GM18858 (cell line): ENCODE measurements around the gene AGTPBP1.
"Not testable (repeated sequence)": the region's sequence is repeated elsewhere in the genome, so short reads cannot be mapped to it uniquely, and the experiment has no call there.

Source experiments
- ATAC-seq: cut with Tn5 transposase; IDR thresholded peaks from one replicate; pipeline ENCODE4 v1.9.1; 2021; ENCODE audit not compliant: unreplicated experiment

Gene AGTPBP1

DNA sequence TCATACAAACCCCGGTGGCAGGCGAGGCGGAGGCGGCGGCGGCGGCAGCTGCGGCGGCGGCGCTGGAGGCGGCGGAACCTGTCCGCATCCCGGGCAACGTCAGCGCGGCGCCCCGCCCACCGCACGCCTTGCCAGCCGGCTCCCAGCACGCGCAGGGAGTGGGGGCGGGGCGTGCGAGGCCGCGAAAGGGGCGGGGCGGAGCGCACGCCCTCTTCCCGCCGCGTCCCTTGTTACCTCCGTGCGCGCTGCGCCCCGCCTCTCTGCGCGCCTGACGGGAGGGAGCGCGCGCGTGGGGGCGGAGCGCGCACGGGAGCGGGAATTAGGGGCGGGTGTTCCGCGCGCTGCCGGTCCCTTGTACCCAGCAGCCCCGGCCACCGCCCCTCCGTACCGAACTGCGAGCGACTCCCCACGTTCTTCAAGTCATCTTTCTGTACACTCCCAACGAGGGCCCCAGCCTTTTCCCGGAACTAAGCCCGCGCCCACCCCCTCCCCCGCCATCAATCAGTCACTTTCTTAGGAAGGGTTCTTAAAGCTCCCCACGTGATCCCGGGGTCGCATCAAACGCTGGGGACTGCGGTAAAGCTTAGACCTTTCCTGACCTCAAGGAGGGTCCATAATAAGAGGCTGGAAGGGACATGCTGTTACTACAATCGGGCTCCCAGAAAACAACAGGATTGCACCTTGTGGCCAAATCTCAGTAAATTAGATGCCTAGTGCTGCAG lies at the start of gene AGTPBP1:
AGTPBP1 (minus strand) TSS at position 80 of the 722 bp plus-strand sequence. CDS start 29,421 bp downstream, outside the sequence.
- ATAC-seq: peak; percentile 63

DNA sequence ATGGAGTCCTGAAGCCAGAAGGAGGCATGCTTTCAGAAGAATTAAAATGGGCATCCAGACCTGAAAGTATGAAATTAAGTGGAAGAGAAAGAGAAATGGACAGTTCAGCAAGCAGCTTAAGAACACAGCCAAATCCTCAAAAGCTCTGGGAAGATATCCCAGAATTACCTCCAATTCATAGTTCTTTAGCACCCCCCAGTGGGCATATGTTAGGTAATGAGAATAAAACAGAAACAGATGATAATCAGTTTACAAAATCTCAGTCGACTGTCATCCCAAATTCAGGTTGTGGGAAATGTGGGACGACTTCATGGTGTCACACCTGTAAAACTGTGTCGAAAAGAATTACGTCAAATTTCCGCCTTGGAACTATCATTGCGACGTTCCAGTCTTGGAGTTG lies 44.4 kb upstream of the AGTPBP1 start:
- not testable (repeated sequence) for ATAC-seq

DNA sequence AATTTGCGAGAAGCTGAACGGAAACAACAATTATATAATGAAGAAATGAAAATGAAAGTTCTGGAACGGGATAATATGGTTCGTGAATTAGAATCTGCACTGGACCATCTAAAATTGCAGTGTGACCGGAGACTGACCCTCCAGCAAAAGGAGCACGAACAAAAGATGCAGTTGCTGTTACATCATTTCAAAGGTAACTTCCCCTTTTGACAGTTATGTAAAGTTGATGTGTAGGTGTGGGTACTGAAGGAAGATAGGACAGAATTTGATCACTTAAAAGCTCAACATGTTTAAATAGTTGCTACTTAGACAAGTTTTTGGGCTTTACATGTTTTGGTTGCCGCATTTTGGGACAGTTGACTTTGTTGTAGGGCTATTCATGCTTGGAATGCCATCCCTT lies 32.1 kb upstream of the AGTPBP1 start:
- ATAC-seq: not testable (repeated sequence)

- ATAC-seq: not testable (repeated sequence)
Observed at GRCh38 chr9:85761802-85762201, 20.0 kb upstream of the AGTPBP1 start.

- ATAC-seq: not testable (repeated sequence)
Observed at GRCh38 chr9:85757716-85758115, 16.0 kb upstream of the AGTPBP1 start.

DNA sequence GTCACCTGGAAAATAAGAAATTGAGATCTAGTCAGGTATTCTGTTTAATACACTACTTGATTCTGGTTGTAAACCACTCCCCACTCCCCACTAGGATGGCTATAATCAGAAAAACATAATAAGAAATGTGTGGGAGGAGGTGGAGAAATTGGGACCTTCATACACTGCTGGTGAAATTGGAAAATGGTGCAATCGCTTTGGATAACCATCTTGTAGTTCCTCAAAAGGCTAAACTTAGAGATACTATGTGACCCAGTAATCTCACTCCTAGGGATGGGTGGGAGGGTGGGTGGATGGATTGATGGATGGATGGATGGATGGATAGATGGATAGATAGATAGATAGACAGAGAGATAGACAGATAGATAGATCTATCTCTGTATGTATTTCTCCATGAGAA lies 14.5 kb upstream of the AGTPBP1 start:
- not testable (repeated sequence) for ATAC-seq

DNA sequence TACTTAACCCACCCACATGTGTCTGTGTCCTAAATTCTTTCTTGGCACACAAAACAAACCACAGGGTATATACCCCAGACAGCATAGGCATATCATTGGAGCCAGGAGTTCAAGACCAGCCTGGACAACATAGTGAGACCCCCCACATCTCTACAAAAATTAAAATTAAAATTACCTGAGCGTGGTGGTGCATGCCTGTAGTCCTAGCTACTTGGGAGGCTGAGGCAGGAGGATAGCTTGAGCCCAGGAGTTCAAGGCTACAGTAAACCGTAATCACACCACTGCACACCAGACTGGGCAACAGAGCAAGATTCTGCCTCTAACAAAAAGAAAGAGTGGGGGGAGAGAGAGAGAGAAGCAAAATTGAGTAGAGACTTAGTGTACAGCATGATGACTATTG lies 4.6 kb upstream of the AGTPBP1 start:
- ATAC-seq: no peak

- ATAC-seq: no peak
Observed at GRCh38 chr9:85745203-85745602, 3.4 kb upstream of the AGTPBP1 start.

DNA sequence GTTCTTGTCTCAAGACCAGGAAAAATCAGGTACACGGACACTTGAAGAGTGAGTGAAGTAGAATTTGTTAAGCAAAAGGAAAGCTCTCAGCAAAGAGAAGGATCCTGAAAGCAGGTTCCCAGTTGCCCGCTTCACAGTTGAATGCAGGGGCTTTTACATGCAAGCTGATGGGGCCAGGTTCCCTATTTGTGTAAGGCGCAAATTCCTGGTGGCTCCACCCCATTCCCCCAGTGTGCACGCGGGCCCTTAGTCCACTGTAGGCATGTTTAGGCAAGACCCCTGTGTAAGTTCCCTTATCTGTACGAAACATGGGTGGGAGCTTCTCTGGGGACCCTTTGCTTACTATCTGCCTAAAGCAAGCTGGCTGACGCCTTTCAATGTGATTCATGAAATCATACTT lies 2.7 kb upstream of the AGTPBP1 start:
- ATAC-seq: no peak

DNA sequence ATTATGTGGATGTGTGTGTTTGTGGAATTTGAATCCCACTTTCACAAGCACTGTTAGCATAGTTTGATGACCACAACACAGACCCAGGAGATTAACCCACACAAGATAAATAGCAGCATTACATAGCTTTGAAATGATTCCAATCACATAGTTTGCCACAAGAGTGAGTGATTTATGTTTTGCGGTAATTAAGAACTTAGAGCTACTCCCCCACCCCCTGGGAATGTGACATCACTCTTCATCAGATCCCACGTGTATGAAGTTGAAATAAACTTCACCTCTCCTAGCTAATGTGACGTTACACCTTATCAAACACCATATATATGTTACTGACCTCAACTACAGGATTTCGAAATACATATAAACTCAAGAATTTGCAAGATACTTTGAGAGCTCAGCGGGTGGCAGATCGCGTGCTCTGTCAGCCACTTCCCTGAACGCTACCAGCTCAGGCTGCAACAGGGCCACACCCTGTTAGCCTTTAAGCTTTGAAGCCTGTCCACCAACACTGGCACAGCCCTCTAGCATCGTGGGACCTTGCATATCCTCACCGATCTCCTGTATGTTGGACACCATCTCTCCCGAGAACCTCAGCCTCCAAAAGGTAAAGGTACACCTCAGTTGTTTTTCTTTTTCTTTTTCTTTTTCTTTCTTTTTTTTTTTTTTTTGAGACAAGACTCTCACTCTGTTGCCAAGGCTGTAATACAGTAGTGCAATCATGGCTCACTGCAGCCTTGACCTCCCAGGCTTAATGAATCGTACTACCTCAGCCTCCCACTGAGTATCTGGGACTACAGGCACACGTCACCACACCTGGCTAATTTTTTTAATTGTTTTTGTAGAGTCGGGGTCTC lies 1.7 kb upstream of the AGTPBP1 start:
- ATAC-seq: no peak

DNA sequence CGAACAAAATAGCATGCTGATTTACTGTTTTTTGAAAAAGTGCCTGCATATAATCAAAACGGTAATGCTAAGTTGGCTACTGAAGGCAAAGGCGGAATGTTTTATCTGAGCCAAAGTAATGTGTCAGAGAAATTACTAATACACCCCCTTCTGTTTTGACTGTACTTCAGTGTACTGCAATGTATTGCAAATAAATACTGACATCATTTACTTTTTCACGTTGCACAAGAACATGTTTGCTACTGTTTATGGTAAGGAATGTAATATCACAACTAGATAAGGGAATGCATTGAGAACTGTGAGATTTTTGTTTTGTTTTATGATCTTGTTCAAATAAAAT lies 813 bp upstream of the AGTPBP1 start:
- ATAC-seq: peak; percentile 2

DNA sequence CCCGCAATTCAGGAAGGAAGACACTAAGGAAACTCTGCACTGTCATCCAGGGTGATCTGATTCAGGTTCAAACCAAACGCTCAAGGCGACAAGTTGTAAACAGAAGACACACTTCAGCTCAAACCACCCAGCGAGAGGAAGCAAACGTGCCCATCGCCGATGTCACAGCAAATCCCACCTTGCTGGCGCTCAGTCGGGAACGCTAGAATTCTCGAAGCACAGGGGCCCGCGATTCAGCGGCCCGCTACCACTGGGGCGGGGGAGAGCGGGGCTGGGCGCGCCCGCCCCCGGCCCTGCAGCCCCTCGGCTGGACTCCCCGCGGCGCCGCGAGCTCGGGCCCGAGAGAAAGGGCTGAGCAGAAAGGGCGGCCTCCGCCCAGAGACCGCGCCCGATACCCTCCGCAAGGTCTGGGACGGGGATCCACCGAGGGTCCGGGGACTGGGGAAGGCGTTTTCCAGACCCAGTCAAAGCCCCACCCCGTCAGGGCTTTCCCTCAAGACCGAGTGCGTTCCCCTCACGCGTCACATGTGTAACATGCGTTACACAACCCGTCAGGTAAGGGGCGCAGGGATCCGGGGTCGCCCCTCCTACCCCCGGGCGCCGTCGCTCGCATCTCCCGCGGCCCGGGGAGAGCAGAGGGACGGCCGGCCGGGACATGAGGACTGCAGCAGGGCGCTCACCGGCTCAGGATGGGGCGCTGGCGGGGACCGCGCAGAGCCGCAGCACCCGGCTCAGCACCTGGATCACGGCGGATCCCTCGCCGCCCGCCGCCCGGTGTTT lies 469 bp downstream of the AGTPBP1 start:
- ATAC-seq: peak; percentile 29

DNA sequence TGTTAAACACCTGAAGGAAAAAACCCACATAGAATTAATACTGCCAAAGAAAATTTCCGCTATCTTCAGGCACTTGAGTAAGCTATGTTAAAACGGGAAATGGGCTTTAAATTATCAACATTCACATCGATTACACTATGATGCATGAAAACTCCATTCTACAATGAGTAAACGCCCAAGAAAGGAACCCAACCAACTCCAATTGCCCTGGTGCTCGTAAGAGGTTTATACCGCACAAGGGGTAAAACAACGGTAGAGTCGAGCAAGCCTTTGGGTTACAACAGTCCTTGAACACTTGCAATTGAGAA lies 1.0 kb downstream of the AGTPBP1 start:
- ATAC-seq: no peak

- no peak for ATAC-seq
Observed at GRCh38 chr9:85738509-85738908, 3.2 kb downstream of the AGTPBP1 start.

DNA sequence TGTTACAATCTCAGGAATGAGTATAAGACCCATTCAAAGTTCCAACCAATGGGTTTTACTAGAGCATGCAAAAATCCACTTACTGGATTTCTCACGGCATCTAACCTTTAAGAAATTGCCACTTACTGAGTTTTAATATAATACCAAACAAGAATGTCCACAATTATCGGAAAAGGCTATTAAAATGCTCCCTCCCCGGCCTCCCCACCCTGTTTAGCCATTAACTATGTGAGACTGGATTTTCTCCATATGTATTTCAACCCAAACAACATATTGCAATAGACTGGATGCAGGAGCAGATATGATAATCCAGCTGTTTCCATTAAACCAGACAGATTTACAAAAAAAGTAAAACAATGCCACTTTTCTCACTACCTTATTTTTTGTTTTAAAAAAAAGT lies 4.1 kb downstream of the AGTPBP1 start:
- ATAC-seq: no peak

GRCh38 chr9:85730916-85731630 lies 10.7 kb downstream of the AGTPBP1 start:
- ATAC-seq: no peak

- no peak for ATAC-seq
Observed at GRCh38 chr9:85729882-85730281, 11.9 kb downstream of the AGTPBP1 start.

DNA sequence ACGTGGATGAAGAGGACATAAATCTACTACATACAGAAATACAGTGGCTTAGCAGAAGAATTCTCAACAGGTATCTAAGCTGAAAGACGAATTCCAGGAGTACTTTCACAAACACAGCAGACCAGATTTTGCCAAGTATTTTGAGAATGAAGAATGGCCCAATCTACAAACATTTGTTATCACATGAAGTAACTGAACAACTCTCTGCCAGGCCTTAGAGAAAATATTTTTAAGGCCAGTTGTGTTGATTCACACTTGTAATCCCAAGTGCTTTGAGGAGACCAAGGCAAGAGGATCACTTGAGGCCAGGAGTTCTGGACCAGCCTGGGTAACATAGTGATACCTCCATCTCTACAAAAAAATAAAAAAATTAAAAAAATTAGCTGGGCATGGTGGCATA lies 14.3 kb downstream of the AGTPBP1 start:
- ATAC-seq: no peak

GRCh38 chr9:85726737-85727136 lies 15.0 kb downstream of the AGTPBP1 start:
- no peak for ATAC-seq

GRCh38 chr9:85723215-85723614 lies 18.5 kb downstream of the AGTPBP1 start:
- no peak for ATAC-seq

DNA sequence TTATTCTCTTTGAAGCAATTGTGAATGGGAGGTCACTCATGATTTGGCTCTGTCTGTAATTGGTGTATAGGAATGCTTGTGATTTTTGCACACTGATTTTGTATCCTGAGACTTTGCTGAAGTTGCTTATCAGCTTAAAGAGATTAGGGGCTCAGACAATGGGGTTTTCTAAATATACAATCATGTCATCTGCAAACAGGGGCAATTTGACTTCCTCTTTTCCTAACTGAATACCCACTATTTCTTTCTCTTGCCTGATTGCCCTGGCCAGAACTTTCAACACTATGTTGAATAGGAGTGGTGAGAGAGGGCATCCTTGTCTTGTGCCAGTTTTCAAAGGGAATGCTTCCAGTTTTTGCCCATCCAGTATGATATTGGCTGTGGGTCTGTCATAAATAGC lies 22.3 kb downstream of the AGTPBP1 start:
- not testable (repeated sequence) for ATAC-seq
